ENCODE results near the gene HHAT. TPM values are rescaled to one million over a fixed set of nuclear protein-coding genes. Genes with fewer than 3 reads are reported as not detected.
A peak's percentile ranks its signal among the peaks of the same experiment; 100 is the strongest.

Gene HHAT
- total and polyA plus RNA-seq, 2 experiments from 2014 or later, result 1.6 to 1.9 TPM

DNA sequence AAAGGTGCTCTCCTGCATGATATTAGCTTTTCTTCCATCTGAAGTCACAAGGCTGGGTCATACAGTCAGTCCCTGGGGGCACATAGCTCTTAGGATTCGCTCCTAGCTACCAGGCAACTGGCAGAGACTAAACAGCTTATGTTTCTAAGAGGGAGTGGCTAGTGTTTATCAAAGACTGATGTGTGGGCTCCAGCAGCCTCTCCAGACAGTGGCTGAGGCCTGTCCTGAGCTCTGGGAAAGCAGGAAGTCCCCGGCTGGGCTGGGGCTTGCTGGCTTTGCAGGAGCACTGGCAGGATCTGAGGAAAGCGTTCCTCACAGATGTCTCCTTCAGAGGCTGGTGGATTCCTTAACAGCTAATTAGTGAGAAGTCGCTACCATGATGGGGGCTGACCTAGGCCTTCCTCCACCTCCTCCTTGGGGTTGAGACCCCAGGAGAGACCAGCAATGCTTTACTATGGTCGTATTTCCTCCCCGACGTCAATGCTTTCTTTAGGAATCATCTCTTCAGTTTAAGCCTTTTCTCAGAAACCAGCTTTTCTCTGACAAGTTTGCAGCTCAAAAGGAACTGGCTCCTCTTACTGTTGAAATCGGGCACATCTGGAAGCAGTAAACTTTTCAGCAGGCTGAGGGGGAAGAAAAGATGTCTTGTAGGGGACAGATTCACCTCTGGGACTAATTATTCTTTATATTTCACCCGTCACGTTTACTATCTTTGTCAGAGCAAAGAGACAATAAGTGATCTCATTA lies 33.5 kb upstream of the HHAT start:
- no peaks in the 10 kb centered on the region for H3K9me3 ChIP-seq (ENCODE audit: low read depth)

DNA sequence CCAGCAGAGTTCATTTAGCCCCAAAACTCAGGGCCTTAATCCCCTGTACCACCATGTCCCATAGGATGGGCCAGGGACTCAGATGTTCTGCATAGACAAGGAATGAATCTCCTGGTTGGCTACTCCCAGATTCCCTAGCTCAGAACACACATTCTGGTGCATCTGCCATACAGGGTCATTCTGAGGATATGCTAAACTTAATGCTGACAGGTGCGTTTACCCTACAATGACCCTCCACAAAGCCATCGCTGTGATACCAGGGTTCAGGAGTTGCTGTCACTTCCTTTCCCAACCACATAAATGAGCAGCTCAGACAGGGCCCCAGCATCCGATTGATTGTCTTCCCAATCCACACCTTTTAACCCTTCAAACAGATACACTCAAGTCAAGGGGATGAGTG lies 32.0 kb upstream of the HHAT start:
- H3K36me3 ChIP-seq (ENCODE audit: low read depth), result no peaks in the 10 kb centered on the region
- no peaks in the 10 kb centered on the region for H3K9me3 ChIP-seq (ENCODE audit: low read depth)
- no peak for TF ChIP-seq EZH2phosphoT487 (IDR thresholded peaks at IDR 0.05; ENCODE audit: insufficient read depth, low read depth)
- no peak for TF ChIP-seq EZH2 (IDR thresholded peaks at IDR 0.05; ENCODE audit: insufficient read depth, poor library complexity, severe bottlenecking)
- no peak overlapping the region for H3K27ac ChIP-seq
- peaks cover 20% of the 10 kb centered on the region for H3F3A ChIP-seq (ENCODE audit: insufficient read depth)
- no peak overlapping the region for H3K4me3 ChIP-seq
- H3K27me3 ChIP-seq (replicated peaks; ENCODE audit: insufficient read depth), result peaks cover 16% of the 10 kb centered on the region
- H3K9ac ChIP-seq, result no peak overlapping the region
- H3K4me1 ChIP-seq (ENCODE audit: insufficient read depth), result peaks cover 33% of the 10 kb centered on the region
- 87 to 99% methylated on average over 3 of the region's 3 CpGs for WGBS, 2 experiments (ENCODE audit: low coverage in 1 of 2, low lambda C conversion rate in 2 of 2, missing lambda C conversion rate in 2 of 2)
- no peak overlapping the region for H3K4me2 ChIP-seq (ENCODE audit: unreplicated experiment)
- DNase-seq, result no peak
- no peaks in the 10 kb centered on the region for H4K20me1 ChIP-seq (ENCODE audit: insufficient read depth)
- no peak overlapping the region for H2AFZ ChIP-seq
- in situ Hi-C loops (cut with MboI), result loop anchor here (25.0 kb wide), 1 partner anchor 434 kb away; no protein-coding TSS in a partner anchor
- H3K9me2 ChIP-seq (ENCODE audit: insufficient read depth), result no peaks in the 10 kb centered on the region
- H3K79me2 ChIP-seq (ENCODE audit: insufficient read depth), result no peaks in the 10 kb centered on the region

More for the DNA sequence above, 33.5 kb upstream of the HHAT start:
- H3K36me3 ChIP-seq (ENCODE audit: low read depth), result no peaks in the 10 kb centered on the region
- H3K9ac ChIP-seq, result peak overlapping the region; percentile 27; the same call in 1 of the 2 replicates
- in situ Hi-C loops (cut with MboI), result loop anchor here (25.0 kb wide), 1 partner anchor 433 kb away; no protein-coding TSS in a partner anchor
- no peak overlapping the region; the same call in 1 of the 2 replicates for H3K27ac ChIP-seq
- H3K27me3 ChIP-seq (replicated peaks; ENCODE audit: insufficient read depth), result peaks cover 21% of the 10 kb centered on the region
- H3K9me2 ChIP-seq (ENCODE audit: insufficient read depth), result no peaks in the 10 kb centered on the region
- H3K4me2 ChIP-seq (ENCODE audit: unreplicated experiment), result no peak overlapping the region
- DNase-seq, result peak; percentile 81
- TF ChIP-seq EZH2phosphoT487 (IDR thresholded peaks at IDR 0.05; ENCODE audit: insufficient read depth, low read depth), result no peak
- TF ChIP-seq EZH2 (IDR thresholded peaks at IDR 0.05; ENCODE audit: insufficient read depth, poor library complexity, severe bottlenecking), result no peak
- H4K20me1 ChIP-seq (ENCODE audit: insufficient read depth), result no peaks in the 10 kb centered on the region
- WGBS, 2 experiments (ENCODE audit: low coverage in 1 of 2, low lambda C conversion rate in 2 of 2, missing lambda C conversion rate in 2 of 2), result 17 to 19% methylated on average over 10 of the region's 10 CpGs
- 0 out of 2 replicates have a peak overlapping the region, but pooled peaks have one; percentile 1 for H2AFZ ChIP-seq
- H3F3A ChIP-seq (ENCODE audit: insufficient read depth), result peaks cover 22% of the 10 kb centered on the region
- peaks cover 32% of the 10 kb centered on the region for H3K4me1 ChIP-seq (ENCODE audit: insufficient read depth)
- H3K79me2 ChIP-seq (ENCODE audit: insufficient read depth), result no peaks in the 10 kb centered on the region
- no peak overlapping the region for H3K4me3 ChIP-seq

DNA sequence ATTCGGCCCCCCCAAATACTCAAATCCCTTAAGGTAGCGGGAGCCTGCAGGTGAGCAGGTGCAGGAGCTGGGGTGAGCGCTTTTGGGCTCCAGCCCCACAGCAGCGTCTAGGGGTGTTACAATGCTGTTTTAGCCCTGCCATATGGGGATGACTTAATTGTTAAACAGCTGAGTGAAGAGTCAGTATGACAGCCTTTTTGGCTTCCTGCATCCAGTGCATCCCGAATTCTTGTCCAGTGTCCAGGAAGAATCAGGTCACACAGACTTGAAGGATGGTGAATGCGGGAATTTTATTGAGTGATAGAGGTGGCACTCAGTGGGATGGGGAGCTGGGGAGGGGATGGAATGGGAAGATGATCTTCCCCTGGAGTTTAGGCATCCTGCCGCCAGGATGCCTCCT lies 30.4 kb upstream of the HHAT start:
- H3K9me3 ChIP-seq (ENCODE audit: low read depth), result no peaks in the 10 kb centered on the region
- H3K27ac ChIP-seq, result no peak overlapping the region
- H3K9ac ChIP-seq, result no peak overlapping the region
- peaks cover 19% of the 10 kb centered on the region; the same call in 1 of the 2 replicates for H3F3A ChIP-seq (ENCODE audit: insufficient read depth)
- DNase-seq, result peak; percentile 23
- H3K36me3 ChIP-seq (ENCODE audit: low read depth), result no peaks in the 10 kb centered on the region
- no peak overlapping the region for H2AFZ ChIP-seq
- no peak overlapping the region for H3K4me2 ChIP-seq (ENCODE audit: unreplicated experiment)
- no peaks in the 10 kb centered on the region for H3K9me2 ChIP-seq (ENCODE audit: insufficient read depth)
- peaks cover 23% of the 10 kb centered on the region for H3K4me1 ChIP-seq (ENCODE audit: insufficient read depth)
- no peaks in the 10 kb centered on the region for H3K79me2 ChIP-seq (ENCODE audit: insufficient read depth)
- no peaks in the 10 kb centered on the region for H4K20me1 ChIP-seq (ENCODE audit: insufficient read depth)
- 59 to 60% methylated on average over 7 of the region's 7 CpGs for WGBS, 2 experiments (ENCODE audit: low coverage in 1 of 2, low lambda C conversion rate in 2 of 2, missing lambda C conversion rate in 2 of 2)
- no peak overlapping the region for H3K4me3 ChIP-seq
- in situ Hi-C loops (cut with MboI), result loop anchor here (25.0 kb wide), 1 partner anchor 436 kb away; no protein-coding TSS in a partner anchor
- TF ChIP-seq EZH2 (IDR thresholded peaks at IDR 0.05; ENCODE audit: insufficient read depth, poor library complexity, severe bottlenecking) (no peak), EZH2phosphoT487 (IDR thresholded peaks at IDR 0.05; ENCODE audit: insufficient read depth, low read depth) (no peak)
- H3K27me3 ChIP-seq (replicated peaks; ENCODE audit: insufficient read depth), result peaks cover 27% of the 10 kb centered on the region

DNA sequence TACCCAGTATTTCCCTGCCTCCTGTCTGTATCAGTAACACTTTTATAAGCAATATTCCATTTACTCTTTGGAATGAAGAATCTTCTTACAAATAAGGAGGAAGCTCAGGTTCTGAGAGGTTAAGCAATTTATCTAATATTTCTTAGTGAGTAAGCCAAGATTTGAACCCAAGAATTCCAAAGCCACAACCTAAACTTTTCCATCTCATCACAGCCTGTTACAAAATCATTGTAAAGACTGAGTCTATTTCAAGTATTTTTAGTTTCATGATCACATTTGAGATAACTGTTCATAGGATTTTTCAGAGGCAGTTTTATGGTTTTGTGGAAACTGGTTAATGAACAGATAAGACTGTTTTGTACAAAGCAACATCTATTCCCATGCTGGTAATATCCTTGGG lies 29.8 kb upstream of the HHAT start:
- H3K4me3 ChIP-seq, result no peak overlapping the region
- H3K27me3 ChIP-seq (replicated peaks; ENCODE audit: insufficient read depth), result peaks cover 27% of the 10 kb centered on the region
- peaks cover 12% of the 10 kb centered on the region; the same call in 1 of the 2 replicates for H3F3A ChIP-seq (ENCODE audit: insufficient read depth)
- peak; percentile 31 for DNase-seq
- H4K20me1 ChIP-seq (ENCODE audit: insufficient read depth), result no peaks in the 10 kb centered on the region
- H3K9me3 ChIP-seq (ENCODE audit: low read depth), result no peaks in the 10 kb centered on the region
- H3K27ac ChIP-seq, result no peak overlapping the region
- H3K4me1 ChIP-seq (ENCODE audit: insufficient read depth), result peaks cover 17% of the 10 kb centered on the region
- no peaks in the 10 kb centered on the region for H3K79me2 ChIP-seq (ENCODE audit: insufficient read depth)
- no peaks in the 10 kb centered on the region for H3K9me2 ChIP-seq (ENCODE audit: insufficient read depth)
- H3K4me2 ChIP-seq (ENCODE audit: unreplicated experiment), result no peak overlapping the region
- in situ Hi-C loops (cut with MboI), result loop anchor here (25.0 kb wide), 1 partner anchor 437 kb away; no protein-coding TSS in a partner anchor
- H3K9ac ChIP-seq, result no peak overlapping the region
- TF ChIP-seq EZH2phosphoT487 (IDR thresholded peaks at IDR 0.05; ENCODE audit: insufficient read depth, low read depth) (no peak), EZH2 (IDR thresholded peaks at IDR 0.05; ENCODE audit: insufficient read depth, poor library complexity, severe bottlenecking) (no peak)
- no peaks in the 10 kb centered on the region for H3K36me3 ChIP-seq (ENCODE audit: low read depth)
- no peak overlapping the region for H2AFZ ChIP-seq

Measured in GM23248 (cell line).